RWPE2 (cell line): Measurements from ENCODE around the gene UBAC1.

Experiments
- ATAC-seq: fragments of 200-7000 bp; cut with Tn5 transposase; 3 replicates; pipeline ENCODE4 v1.9.1; 2021; ENCODE audit warnings: low read depth
- DNase-seq: peaks from one replicate; pipeline ENCODE4 v3.0.0-alpha.2; 2020; ENCODE audit warnings: low spot score
- H3K27ac ChIP-seq: fragments of 450-650 bp; 2 replicates; pipeline ENCODE4 v1.5.1; 2017; ENCODE audit warnings: mild to moderate bottlenecking; ENCODE audit not compliant: poor library complexity, severe bottlenecking
- H3K27me3 ChIP-seq: fragments of 250-450 bp; sonication (Bioruptor Pico); 2 replicates; pipeline ENCODE4 v1.5.1; 2021; ENCODE audit warnings: mild to moderate bottlenecking, moderate library complexity; ENCODE audit not compliant: insufficient read depth, poor library complexity, severe bottlenecking
- H3K36me3 ChIP-seq: fragments of 250-450 bp; sonication (Bioruptor Pico); 2 replicates; pipeline ENCODE4 v1.5.1; 2020; ENCODE audit warnings: low read depth, mild to moderate bottlenecking, moderate library complexity
- H3K4me1 ChIP-seq: fragments of 250-450 bp; sonication (Bioruptor Pico); 2 replicates; pipeline ENCODE4 v1.5.1; 2021; ENCODE audit warnings: mild to moderate bottlenecking, moderate library complexity; ENCODE audit not compliant: insufficient read depth, poor library complexity, severe bottlenecking
- H3K4me3 ChIP-seq: fragments of 250-450 bp; sonication (Bioruptor Pico); 2 replicates; pipeline ENCODE4 v1.5.1; 2021; ENCODE audit warnings: mild to moderate bottlenecking, moderate library complexity; ENCODE audit not compliant: severe bottlenecking
- H3K9me3 ChIP-seq: fragments of 250-450 bp; sonication (Bioruptor Pico); 2 replicates; pipeline ENCODE4 v1.5.1; 2021; ENCODE audit warnings: mild to moderate bottlenecking, moderate library complexity; ENCODE audit not compliant: severe bottlenecking
- TF ChIP-seq, protein P1 (sequence below): fragments of 450-650 bp; IDR thresholded peaks from one replicate; pipeline ENCODE4 v1.5.1; 2017; ENCODE audit warnings: mild to moderate bottlenecking, moderate library complexity; ENCODE audit not compliant: poor library complexity, severe bottlenecking

UBAC1 gene

GRCh38 chr9:135939351-135940265 lies 21.6 kb downstream of the UBAC1 start:
- no peaks in the 10 kb centered on the region for H3K4me1 ChIP-seq
- no peaks in the 10 kb centered on the region for H3K9me3 ChIP-seq
- H3K27ac ChIP-seq, result no peak overlapping the region
- ATAC-seq (no peak), DNase-seq (no peak)
- H3K4me3 ChIP-seq, result no peak overlapping the region
- H3K27me3 ChIP-seq, result no peaks in the 10 kb centered on the region
- TF ChIP-seq, protein P1, sequence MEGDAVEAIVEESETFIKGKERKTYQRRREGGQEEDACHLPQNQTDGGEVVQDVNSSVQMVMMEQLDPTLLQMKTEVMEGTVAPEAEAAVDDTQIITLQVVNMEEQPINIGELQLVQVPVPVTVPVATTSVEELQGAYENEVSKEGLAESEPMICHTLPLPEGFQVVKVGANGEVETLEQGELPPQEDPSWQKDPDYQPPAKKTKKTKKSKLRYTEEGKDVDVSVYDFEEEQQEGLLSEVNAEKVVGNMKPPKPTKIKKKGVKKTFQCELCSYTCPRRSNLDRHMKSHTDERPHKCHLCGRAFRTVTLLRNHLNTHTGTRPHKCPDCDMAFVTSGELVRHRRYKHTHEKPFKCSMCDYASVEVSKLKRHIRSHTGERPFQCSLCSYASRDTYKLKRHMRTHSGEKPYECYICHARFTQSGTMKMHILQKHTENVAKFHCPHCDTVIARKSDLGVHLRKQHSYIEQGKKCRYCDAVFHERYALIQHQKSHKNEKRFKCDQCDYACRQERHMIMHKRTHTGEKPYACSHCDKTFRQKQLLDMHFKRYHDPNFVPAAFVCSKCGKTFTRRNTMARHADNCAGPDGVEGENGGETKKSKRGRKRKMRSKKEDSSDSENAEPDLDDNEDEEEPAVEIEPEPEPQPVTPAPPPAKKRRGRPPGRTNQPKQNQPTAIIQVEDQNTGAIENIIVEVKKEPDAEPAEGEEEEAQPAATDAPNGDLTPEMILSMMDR, result no peak
- peaks cover 55% of the 10 kb centered on the region for H3K36me3 ChIP-seq

DNA sequence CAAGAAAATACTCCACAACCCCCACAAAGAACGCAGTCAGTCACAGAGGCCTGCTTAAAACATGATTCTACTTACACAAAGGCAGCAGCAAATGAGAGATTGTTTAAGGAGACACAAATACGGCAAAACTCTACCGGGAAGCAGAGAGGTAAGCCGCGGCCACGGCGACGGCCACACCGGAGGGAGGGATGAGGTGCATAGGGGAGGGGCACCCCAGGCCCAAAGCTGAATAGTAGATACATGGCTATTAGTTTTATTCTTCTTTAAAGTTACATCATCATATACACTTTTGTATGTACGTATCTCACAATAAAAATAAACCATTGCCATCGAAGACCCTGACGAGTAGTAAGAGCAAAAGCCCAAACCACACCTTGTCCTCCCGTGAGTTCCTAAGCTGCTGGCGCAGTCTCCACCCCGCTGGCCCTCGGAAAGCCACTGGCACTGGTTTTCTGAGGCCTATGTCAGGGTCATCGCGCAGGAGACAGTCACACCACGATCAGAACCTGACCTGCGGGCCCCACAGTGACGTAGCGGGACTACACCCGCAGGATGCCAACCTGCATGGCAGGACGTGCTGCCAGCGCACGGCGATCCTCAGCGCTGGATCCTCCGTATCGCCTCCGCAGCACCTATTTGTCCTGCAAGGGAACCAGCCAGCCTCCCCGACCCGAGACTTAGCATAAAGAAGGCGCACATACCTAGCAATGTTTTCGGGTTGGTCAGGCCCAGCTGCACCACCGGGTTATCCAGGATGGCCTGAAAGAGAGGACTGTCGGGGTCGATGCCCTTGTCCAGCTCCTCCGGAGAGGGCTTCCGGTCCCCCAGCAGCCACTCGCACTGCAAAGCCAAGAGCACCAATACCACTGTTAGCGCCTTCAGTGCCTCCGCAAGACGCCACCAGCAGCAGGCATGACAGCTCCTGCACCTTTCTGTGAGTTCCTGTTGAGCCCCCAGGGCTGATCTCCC lies 23.4 kb downstream of the UBAC1 start:
- no peaks in the 10 kb centered on the region for H3K4me1 ChIP-seq
- H3K36me3 ChIP-seq, result peaks cover 56% of the 10 kb centered on the region
- H3K27me3 ChIP-seq, result no peaks in the 10 kb centered on the region
- TF ChIP-seq, protein P1, result no peak
- no peaks in the 10 kb centered on the region for H3K9me3 ChIP-seq
- no peak for ATAC-seq
- no peak for DNase-seq
- no peak overlapping the region for H3K4me3 ChIP-seq
- H3K27ac ChIP-seq, result no peak overlapping the region

GRCh38 chr9:135933114-135933513 lies 28.1 kb downstream of the UBAC1 start:
- H3K4me3 ChIP-seq, result no peak overlapping the region
- no peaks in the 10 kb centered on the region for H3K9me3 ChIP-seq
- H3K36me3 ChIP-seq, result peaks cover 52% of the 10 kb centered on the region
- no peaks in the 10 kb centered on the region for H3K4me1 ChIP-seq
- ATAC-seq (no peak), DNase-seq (no peak)
- TF ChIP-seq, protein P1, result no peak
- H3K27ac ChIP-seq, result no peak overlapping the region
- no peaks in the 10 kb centered on the region for H3K27me3 ChIP-seq

- H3K9me3 ChIP-seq, result no peaks in the 10 kb centered on the region
- ATAC-seq, result no peak
- H3K27ac ChIP-seq, result no peak overlapping the region
- H3K4me1 ChIP-seq, result no peaks in the 10 kb centered on the region
- H3K27me3 ChIP-seq, result no peaks in the 10 kb centered on the region
- peaks cover 48% of the 10 kb centered on the region for H3K36me3 ChIP-seq
- TF ChIP-seq, protein P1, result no peak
- no peak overlapping the region for H3K4me3 ChIP-seq
- DNase-seq, result no peak
Measured at GRCh38 chr9:135932656-135933055, 28.5 kb downstream of the UBAC1 start.
